ENCODE results near the gene FAM222A. TPM values are rescaled to one million over a fixed set of nuclear protein-coding genes. Genes with fewer than 3 reads are reported as not detected.
A peak's percentile ranks its signal among the peaks of the same experiment; 100 is the strongest.

The FAM222A gene
- total RNA-seq, 1 donor from 2014 or later = 0.73 TPM

GRCh38 chr12:109739747-109740693, 26.4 kb downstream of the FAM222A start:
- peak; percentile 6 for DNase-seq
- intact Hi-C loops (cut with micrococcal nuclease) = no loop called here
- Mint-ChIP-seq H3K4me1 (no peaks in the 10 kb centered on the region), H3K27me3 (peaks cover 14% of the 10 kb centered on the region), H3K9me3 (no peaks in the 10 kb centered on the region), H3K36me3 (ENCODE audit: low read depth) (no peaks in the 10 kb centered on the region), H3K4me3 (no peak overlapping the region), H3K27ac (no peak overlapping the region)
- POLR2A ChIA-PET = no interaction called here
- TF ChIP-seq CTCF (IDR thresholded peaks at IDR 0.05) = no peak
- no peak for ATAC-seq (ENCODE audit: low read depth)
- CTCF ChIA-PET = interaction anchor here (1.0 kb wide), 1 partner anchor 142 kb away, joined by 6 read pairs; no protein-coding TSS in a partner anchor

GRCh38 chr12:109740694-109741245, 27.1 kb downstream of the FAM222A start:
- Mint-ChIP-seq H3K27ac (no peak overlapping the region), H3K36me3 (ENCODE audit: low read depth) (no peaks in the 10 kb centered on the region), H3K9me3 (no peaks in the 10 kb centered on the region), H3K27me3 (peaks cover 8% of the 10 kb centered on the region), H3K4me1 (no peaks in the 10 kb centered on the region), H3K4me3 (no peak overlapping the region)
- CTCF ChIA-PET = no interaction called here
- TF ChIP-seq CTCF (IDR thresholded peaks at IDR 0.05) = no peak
- DNase-seq = no peak
- ATAC-seq (ENCODE audit: low read depth) = no peak
- POLR2A ChIA-PET = no interaction called here
- intact Hi-C loops (cut with micrococcal nuclease) = no loop called here

- ChIA-PET POLR2A (no interaction called here), CTCF (no interaction called here)
- no peak for TF ChIP-seq CTCF (IDR thresholded peaks at IDR 0.05)
- ATAC-seq (ENCODE audit: low read depth) = no peak
- Mint-ChIP-seq H3K4me3 (no peak overlapping the region), H3K27me3 (peaks cover 3% of the 10 kb centered on the region), H3K9me3 (no peaks in the 10 kb centered on the region), H3K27ac (no peak overlapping the region), H3K4me1 (no peaks in the 10 kb centered on the region), H3K36me3 (ENCODE audit: low read depth) (no peaks in the 10 kb centered on the region)
- intact Hi-C loops (cut with micrococcal nuclease) = no loop called here
- DNase-seq = no peak
These were observed 27.8 kb downstream of the FAM222A start for GRCh38 chr12:109741286-109741969.

GRCh38 chr12:109741970-109742703, 28.5 kb downstream of the FAM222A start:
- Mint-ChIP-seq H3K36me3 (ENCODE audit: low read depth) (no peaks in the 10 kb centered on the region), H3K9me3 (no peaks in the 10 kb centered on the region), H3K27me3 (peaks cover 2% of the 10 kb centered on the region), H3K27ac (no peak overlapping the region), H3K4me1 (no peaks in the 10 kb centered on the region), H3K4me3 (no peak overlapping the region)
- intact Hi-C loops (cut with micrococcal nuclease) = no loop called here
- no peak for ATAC-seq (ENCODE audit: low read depth)
- no peak for TF ChIP-seq CTCF (IDR thresholded peaks at IDR 0.05)
- POLR2A ChIA-PET = no interaction called here
- CTCF ChIA-PET = interaction anchor here (0.7 kb wide), 1 partner anchor 211 kb away, joined by 3 read pairs; no protein-coding TSS in a partner anchor
- no peak for DNase-seq

Data from activated B cell treated with CpG ODN at 0.5 μM for 24 hours (primary cell).